CD4-positive, CD25-positive, alpha-beta regulatory T cell (primary cell): ENCODE results near the gene MAN1A1. TPM values are rescaled to one million over a fixed set of nuclear protein-coding genes. Genes with fewer than 3 reads are reported as not detected.

Experiments used
- ATAC-seq, 2 donors: fragments of 150-1000 bp; cut with Tn5 transposase; one replicate each; pipeline ENCODE4 v1.10.0; 2021; ENCODE audit warnings: low read depth in 2 of 2, moderate number of reproducible peaks in 2 of 2, moderate library complexity in 1 of 2
- DNase-seq, 3 donors: peaks; one replicate each; pipeline versions ENCODE4 v3.0.0 to v3.0.0-alpha.2; 2012 to 2022; ENCODE audit warnings: mixed read lengths in 1 of 3
- H3K27ac ChIP-seq: one replicate; pipeline ENCODE4 v1.7.0; 2013; ENCODE audit warnings: mild to moderate bottlenecking, low read length; ENCODE audit not compliant: insufficient read depth, poor library complexity, severe bottlenecking
- H3K27me3 ChIP-seq: one replicate; pipeline ENCODE4 v1.7.0; 2013; ENCODE audit warnings: low read length; ENCODE audit not compliant: control insufficient read depth, insufficient read depth
- H3K36me3 ChIP-seq: one replicate; pipeline ENCODE4 v1.7.0; 2013; ENCODE audit warnings: mild to moderate bottlenecking, low read length, moderate library complexity; ENCODE audit not compliant: control insufficient read depth, insufficient read depth
- H3K4me1 ChIP-seq: 2 replicates; pipeline ENCODE4 v1.7.0; 2013; ENCODE audit warnings: mild to moderate bottlenecking, low read length; ENCODE audit not compliant: insufficient read depth, control insufficient read depth, poor library complexity, severe bottlenecking
- H3K4me3 ChIP-seq: one replicate; pipeline ENCODE4 v1.7.0; 2013; ENCODE audit warnings: low read depth, mild to moderate bottlenecking, low read length, moderate library complexity
- H3K9me3 ChIP-seq, 2 experiments: 1 replicate in 1 of 2; 2 replicates in 1 of 2; pipeline ENCODE4 v1.7.0; 2013; ENCODE audit warnings: low read length in 2 of 2, mild to moderate bottlenecking in 1 of 2, moderate library complexity in 1 of 2; ENCODE audit not compliant: control insufficient read depth in 2 of 2
- H3K27ac Mint-ChIP-seq, 3 donors: one replicate each; pipeline ENCODE4 v1.8.0; 2020 to 2022; ENCODE audit warnings: mild to moderate bottlenecking in 3 of 3, mixed read lengths in 3 of 3, moderate library complexity in 2 of 3
- H3K27me3 Mint-ChIP-seq: one replicate; pipeline ENCODE4 v1.8.0; 2022; ENCODE audit warnings: mild to moderate bottlenecking, mixed read lengths
- H3K36me3 Mint-ChIP-seq: one replicate; pipeline ENCODE4 v1.8.0; 2020; ENCODE audit warnings: mixed read lengths
- H3K4me1 Mint-ChIP-seq, 4 donors: one replicate each; pipeline ENCODE4 v1.8.0; 2020 to 2022; ENCODE audit warnings: mixed read lengths in 4 of 4, mild to moderate bottlenecking in 1 of 4
- H3K4me3 Mint-ChIP-seq, 4 donors: one replicate each; pipeline ENCODE4 v1.8.0; 2020 to 2022; ENCODE audit warnings: mild to moderate bottlenecking in 4 of 4, mixed read lengths in 4 of 4, moderate library complexity in 3 of 4
- H3K9me3 Mint-ChIP-seq, 7 donors: one replicate each; pipeline ENCODE4 v1.8.0; 2020 to 2022; ENCODE audit warnings: mixed read lengths in 7 of 7, mild to moderate bottlenecking in 3 of 7, moderate library complexity in 2 of 7
- polyA plus RNA-seq, 4 donors: library from polyadenylated mRNA; unstranded; fragments of 300-500 nt; fragmentation: Illumina TruSeq; gene quantifications; one replicate each; pipeline ENCODE4 v1.2.3, GENCODE V29; 2021
- total RNA-seq: library from RNA; stranded (reverse); gene quantifications from one replicate; pipeline ENCODE4 v1.2.3, GENCODE V29; 2022

The MAN1A1 gene
- total and polyA plus RNA-seq, 5 donors from 2014 or later: 10.7 to 20.6 (median 13.6) TPM

GRCh38 chr6:119147101-119148053 lies 202.2 kb downstream of the MAN1A1 start:
- no peaks in the 10 kb centered on the region for H3K36me3 Mint-ChIP-seq
- no peaks in the 10 kb centered on the region for H3K36me3 ChIP-seq
- peak in 1 of 3 donors; percentile 63 for DNase-seq
- H3K27ac Mint-ChIP-seq: peak overlapping the region in 1 of 3 donors; percentile 71
- H3K27ac ChIP-seq: no peak overlapping the region
- no peaks in the 10 kb centered on the region for H3K27me3 Mint-ChIP-seq
- no peak overlapping the region for H3K4me3 ChIP-seq
- no peak overlapping the region for H3K4me3 Mint-ChIP-seq
- H3K4me1 ChIP-seq: peaks cover 10% of the 10 kb centered on the region
- H3K27me3 ChIP-seq: no peaks in the 10 kb centered on the region
- peaks cover 0 to 7% (median 0%) of the 10 kb centered on the region in 7 donors for H3K9me3 Mint-ChIP-seq
- ATAC-seq: peak in 1 of 2 donors; percentile 67
- H3K4me1 Mint-ChIP-seq: peaks cover 0 to 25% (median 12%) of the 10 kb centered on the region in 4 donors
- peaks cover 0 to 6% of the 10 kb centered on the region in 2 experiments for H3K9me3 ChIP-seq

- Histone ChIP-seq H3K27ac (peak overlapping the region; percentile 26), H3K9me3 (peaks cover 0 to 6% of the 10 kb centered on the region in 2 experiments), H3K4me3 (peak overlapping the region; percentile 26), H3K27me3 (no peaks in the 10 kb centered on the region), H3K4me1 (peaks cover 10% of the 10 kb centered on the region), H3K36me3 (no peaks in the 10 kb centered on the region)
- Mint-ChIP-seq H3K9me3 (peaks cover 0 to 7% (median 0%) of the 10 kb centered on the region in 7 donors), H3K27me3 (no peaks in the 10 kb centered on the region), H3K27ac (peak overlapping the region; percentile 37 to 88 (median 77)), H3K36me3 (no peaks in the 10 kb centered on the region), H3K4me1 (peaks cover 0 to 25% (median 12%) of the 10 kb centered on the region in 4 donors), H3K4me3 (peak overlapping the region in 1 of 4 donors; percentile 73)
- DNase-seq (peak in 1 of 3 donors; percentile 72), ATAC-seq (peak in 1 of 2 donors; percentile 50)
These were observed 204.4 kb downstream of the MAN1A1 start for GRCh38 chr6:119145111-119145510.

GRCh38 chr6:119142637-119143036 lies 206.9 kb downstream of the MAN1A1 start:
- ATAC-seq (no peak), DNase-seq (no peak)
- no peak overlapping the region for H3K4me3 Mint-ChIP-seq
- H3K36me3 ChIP-seq: no peaks in the 10 kb centered on the region
- H3K27me3 ChIP-seq: no peaks in the 10 kb centered on the region
- peaks cover 0 to under 1% (median 0%) of the 10 kb centered on the region in 7 donors for H3K9me3 Mint-ChIP-seq
- no peaks in the 10 kb centered on the region for H3K36me3 Mint-ChIP-seq
- H3K4me1 ChIP-seq: peaks cover 10% of the 10 kb centered on the region
- H3K27ac ChIP-seq: no peak overlapping the region
- H3K27me3 Mint-ChIP-seq: no peaks in the 10 kb centered on the region
- peaks cover 0 to 4% of the 10 kb centered on the region in 2 experiments for H3K9me3 ChIP-seq
- H3K4me1 Mint-ChIP-seq: peaks cover 0 to 25% (median 13%) of the 10 kb centered on the region in 4 donors
- H3K4me3 ChIP-seq: no peak overlapping the region
- H3K27ac Mint-ChIP-seq: no peak overlapping the region

GRCh38 chr6:119142041-119142440 lies 207.5 kb downstream of the MAN1A1 start:
- Mint-ChIP-seq H3K9me3 (no peaks in the 10 kb centered on the region), H3K4me3 (no peak overlapping the region), H3K4me1 (peaks cover 0 to 22% (median 13%) of the 10 kb centered on the region in 4 donors), H3K27me3 (peaks cover 1% of the 10 kb centered on the region), H3K36me3 (no peaks in the 10 kb centered on the region), H3K27ac (no peak overlapping the region)
- Histone ChIP-seq H3K4me3 (no peak overlapping the region), H3K27me3 (no peaks in the 10 kb centered on the region), H3K27ac (no peak overlapping the region), H3K36me3 (no peaks in the 10 kb centered on the region), H3K9me3 (no peaks in the 10 kb centered on the region), H3K4me1 (peaks cover 10% of the 10 kb centered on the region)
- ATAC-seq (no peak), DNase-seq (no peak)

- no peak overlapping the region for H3K27ac ChIP-seq
These were observed 209.1 kb downstream of the MAN1A1 start for GRCh38 chr6:119140196-119141140.

GRCh38 chr6:119138906-119139541 lies 210.5 kb downstream of the MAN1A1 start:
- H3K27me3 Mint-ChIP-seq: peaks cover 9% of the 10 kb centered on the region
- no peaks in the 10 kb centered on the region for H3K36me3 Mint-ChIP-seq
- no peak overlapping the region for H3K27ac ChIP-seq
- H3K4me3 ChIP-seq: no peak overlapping the region
- H3K9me3 Mint-ChIP-seq: no peaks in the 10 kb centered on the region
- ATAC-seq: no peak
- H3K27ac Mint-ChIP-seq: no peak overlapping the region
- H3K4me1 ChIP-seq: no peaks in the 10 kb centered on the region
- DNase-seq: no peak
- H3K36me3 ChIP-seq: no peaks in the 10 kb centered on the region
- H3K4me3 Mint-ChIP-seq: no peak overlapping the region
- H3K4me1 Mint-ChIP-seq: peaks cover 0 to 3% (median 0%) of the 10 kb centered on the region in 4 donors
- no peaks in the 10 kb centered on the region for H3K9me3 ChIP-seq
- H3K27me3 ChIP-seq: no peaks in the 10 kb centered on the region

More at GRCh38 chr6:119140196-119141140, 209.1 kb downstream of the MAN1A1 start:
- H3K4me1 Mint-ChIP-seq: peaks cover 0 to 12% (median 9%) of the 10 kb centered on the region in 4 donors
- no peak overlapping the region for H3K4me3 ChIP-seq
- H3K4me3 Mint-ChIP-seq: no peak overlapping the region
- DNase-seq (no peak), ATAC-seq (no peak)
- no peaks in the 10 kb centered on the region for H3K36me3 Mint-ChIP-seq
- no peaks in the 10 kb centered on the region for H3K9me3 Mint-ChIP-seq
- no peaks in the 10 kb centered on the region for H3K27me3 ChIP-seq
- no peaks in the 10 kb centered on the region for H3K9me3 ChIP-seq
- no peaks in the 10 kb centered on the region for H3K36me3 ChIP-seq
- peak overlapping the region in 1 of 3 donors; percentile 60 for H3K27ac Mint-ChIP-seq
- H3K4me1 ChIP-seq: peaks cover 6% of the 10 kb centered on the region
- peaks cover 9% of the 10 kb centered on the region for H3K27me3 Mint-ChIP-seq
